ENCODE data around the gene CNST.
A peak's percentile ranks its signal among the peaks of the same experiment; 100 is the strongest.

CNST gene, protein sequence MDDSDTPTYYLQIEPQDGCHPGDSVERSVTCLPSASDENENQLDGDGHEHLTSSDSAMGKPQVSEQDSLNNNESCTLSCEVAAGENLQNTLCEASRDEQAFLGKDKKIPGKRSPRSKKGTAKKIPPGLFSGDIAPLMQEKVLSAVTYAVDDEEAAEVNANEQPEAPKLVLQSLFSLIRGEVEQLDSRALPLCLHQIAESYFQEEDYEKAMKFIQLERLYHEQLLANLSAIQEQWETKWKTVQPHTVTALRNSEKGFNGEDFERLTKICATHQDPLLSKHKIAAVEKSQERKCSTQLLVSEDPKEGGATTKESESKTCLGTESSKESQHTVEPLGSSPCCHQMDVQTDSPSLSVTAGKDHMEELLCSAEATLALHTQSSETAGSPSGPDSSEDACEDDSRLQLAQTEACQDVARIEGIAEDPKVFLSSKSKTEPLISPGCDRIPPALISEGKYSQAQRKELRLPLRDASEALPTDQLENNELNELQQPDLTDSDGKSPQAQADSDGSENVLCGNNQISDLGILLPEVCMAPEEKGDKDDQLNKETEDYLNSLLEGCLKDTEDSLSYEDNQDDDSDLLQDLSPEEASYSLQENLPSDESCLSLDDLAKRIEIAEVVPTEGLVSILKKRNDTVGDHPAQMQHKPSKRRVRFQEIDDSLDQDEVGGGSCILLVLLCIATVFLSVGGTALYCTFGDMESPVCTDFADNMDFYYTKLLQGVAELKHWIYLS

DNA sequence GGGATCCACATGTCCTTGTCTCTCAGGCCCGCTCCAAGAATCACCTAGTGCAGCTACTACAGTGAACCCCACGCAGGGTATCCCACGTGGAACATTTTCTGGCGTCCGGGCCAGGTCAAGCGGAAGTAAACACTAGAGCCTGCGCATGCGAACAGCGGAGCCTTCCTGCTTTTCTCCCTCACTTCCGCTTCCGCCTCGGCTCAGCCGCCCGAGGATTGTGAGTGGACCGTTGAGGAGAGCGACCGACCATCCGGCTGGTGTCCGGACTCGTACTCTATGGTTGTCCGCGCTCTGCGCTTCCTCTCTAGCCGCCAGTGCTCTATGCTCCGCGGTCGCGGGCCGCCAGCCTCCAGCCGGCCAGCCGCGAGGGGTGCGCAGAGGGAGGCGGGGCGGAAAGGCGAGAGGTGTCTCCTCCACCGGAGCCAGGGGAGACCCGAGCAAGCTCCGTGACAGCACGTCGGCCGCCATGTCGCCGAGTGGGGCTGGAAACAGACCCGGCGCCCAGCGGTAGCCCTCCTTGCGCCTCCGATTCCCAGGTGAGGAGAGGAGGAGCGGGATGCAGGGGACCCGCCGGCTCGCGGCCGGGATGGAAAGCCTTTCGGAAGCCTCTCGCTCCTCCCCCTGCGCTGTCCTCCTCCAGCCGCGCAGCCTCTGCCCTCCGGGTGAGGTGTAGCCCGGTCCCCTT, at the start of gene CNST, which contains the start of gene TFB2M:
CNST (plus strand) TSS at position 329 of the 685 bp plus-strand sequence. CDS start 25,107 bp downstream, outside the sequence.
TFB2M (minus strand) TSS at position 134 of the 685 bp plus-strand sequence; CDS start at position 11, 123 bp downstream.
- FAIRE-seq (peak; percentile 98), DNase-seq (ENCODE audit: insufficient read length, low spot score) (peak; percentile 79)

DNA sequence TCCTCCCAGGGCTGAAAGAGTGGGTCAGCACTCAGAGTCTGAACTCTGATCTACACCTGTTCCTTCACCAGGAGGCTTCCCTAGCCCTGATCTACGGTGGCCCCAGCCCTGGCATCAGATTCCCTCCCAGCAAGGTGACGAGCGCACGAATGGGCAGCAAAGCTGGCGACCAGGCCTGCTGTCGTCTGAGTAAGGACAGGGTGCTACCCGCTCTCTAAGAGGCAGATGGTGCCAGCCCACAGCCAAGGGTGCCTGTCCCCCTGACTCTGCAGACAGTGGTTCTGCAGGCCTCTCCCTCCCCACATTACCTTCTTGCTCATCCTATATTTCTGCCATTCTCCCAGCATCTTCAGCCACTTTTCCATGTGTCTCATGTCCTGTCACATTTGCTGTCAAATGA, 48.9 kb upstream of the CNST start:
- DNase-seq (ENCODE audit: insufficient read length, low spot score) = no peak

DNA sequence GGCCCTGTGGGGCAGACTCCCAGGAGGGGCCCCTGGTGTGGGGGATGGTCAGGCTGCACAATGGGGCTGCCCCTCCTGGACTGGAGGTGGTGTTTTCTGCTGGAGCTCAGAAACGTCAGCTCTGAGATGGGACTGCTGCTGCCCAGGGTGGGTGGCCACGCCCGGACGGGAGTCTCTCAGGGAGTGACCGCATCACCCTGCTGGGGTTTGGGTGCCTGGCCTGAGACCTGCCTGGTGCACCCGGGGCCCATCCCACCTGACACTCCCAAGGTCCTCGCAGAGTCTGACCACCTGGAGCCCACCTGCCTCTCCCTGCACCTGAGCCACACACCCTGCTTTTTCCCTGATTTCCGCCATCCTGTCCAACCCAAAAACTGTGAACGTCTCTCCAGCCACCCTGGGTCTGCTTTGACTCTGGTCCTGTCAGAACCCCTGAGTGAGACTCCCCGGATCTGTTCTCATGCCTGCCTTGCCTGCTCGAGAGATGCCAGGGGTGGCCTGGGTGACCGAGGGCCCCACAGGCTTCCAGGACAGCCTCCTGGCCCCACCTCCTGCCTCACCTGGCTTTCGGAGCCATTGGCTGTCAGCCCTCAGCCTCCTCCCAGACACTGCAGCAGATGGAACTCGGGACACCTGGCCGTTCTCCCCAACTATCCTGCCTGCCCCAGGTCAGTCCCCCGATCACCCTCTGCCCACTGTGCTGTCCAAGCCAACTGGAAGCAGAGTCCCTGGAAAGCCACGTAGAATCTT, 47.6 kb upstream of the CNST start:
- FAIRE-seq = no peak
- DNase-seq (ENCODE audit: insufficient read length, low spot score) = no peak

More for the DNA sequence above, 48.9 kb upstream of the CNST start:
- FAIRE-seq = no peak

DNA sequence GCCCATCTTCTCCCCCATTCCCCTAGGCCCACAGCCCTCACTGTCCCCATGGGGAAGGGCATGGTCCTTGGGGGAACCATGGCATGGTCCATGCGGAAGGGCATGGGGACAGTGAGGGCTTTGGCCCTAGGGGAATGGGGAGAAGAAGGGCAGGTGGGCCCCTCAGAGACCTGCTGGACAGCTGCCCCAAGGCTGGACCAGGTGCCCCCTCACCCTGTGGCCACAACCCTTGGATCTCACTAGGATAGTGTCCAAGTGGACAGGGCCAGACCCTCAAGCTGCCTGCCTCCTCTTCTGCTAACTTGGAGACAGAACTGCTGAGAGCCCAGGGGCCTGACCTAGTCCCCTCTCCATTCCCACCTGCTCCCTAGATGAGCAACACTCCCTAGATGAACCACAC, 46.7 kb upstream of the CNST start:
- DNase-seq (ENCODE audit: insufficient read length, low spot score) = no peak
- no peak for FAIRE-seq

DNA sequence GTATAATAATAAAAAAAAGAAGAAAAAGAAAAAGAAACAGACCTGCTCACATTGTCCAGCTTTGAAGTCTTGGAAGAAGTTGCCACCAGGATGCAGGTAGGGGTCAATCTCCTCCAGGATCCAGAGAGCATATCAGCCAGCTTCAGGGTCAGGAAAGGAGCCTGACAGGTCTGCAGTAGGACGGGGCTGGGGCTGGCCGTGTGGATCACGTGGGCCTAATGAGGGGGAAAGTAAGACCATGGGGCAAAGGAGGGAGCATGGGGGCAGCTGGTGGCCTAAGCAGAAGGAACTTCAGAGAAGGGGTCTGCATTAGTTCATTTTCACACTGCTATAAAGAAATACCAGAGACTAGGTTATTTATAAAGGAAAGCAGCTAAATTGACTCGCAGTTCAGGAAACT, 39.9 kb upstream of the CNST start:
- FAIRE-seq = no peak
- DNase-seq (ENCODE audit: insufficient read length, low spot score) = no peak

DNA sequence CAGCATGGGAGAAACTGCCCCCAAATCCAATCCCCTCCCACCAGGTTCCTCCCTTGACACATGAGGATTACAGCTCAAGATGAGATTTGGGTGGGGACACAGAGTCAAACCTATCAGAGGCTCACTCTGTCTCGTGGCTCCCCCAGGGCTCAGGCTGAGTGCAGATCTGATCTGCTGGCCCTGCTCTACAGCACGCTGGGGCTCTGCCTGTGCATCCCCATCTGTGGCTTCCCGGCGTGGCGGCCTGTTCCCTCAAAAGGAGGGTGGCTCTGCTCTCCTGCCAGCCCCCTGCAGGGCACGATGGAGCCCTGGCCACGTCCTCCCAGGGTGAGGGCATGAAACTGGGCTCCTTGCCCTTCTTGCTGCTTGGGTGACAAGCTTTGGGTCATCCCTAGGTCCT, 39.3 kb upstream of the CNST start:
- FAIRE-seq (no peak), DNase-seq (ENCODE audit: insufficient read length, low spot score) (no peak)

DNA sequence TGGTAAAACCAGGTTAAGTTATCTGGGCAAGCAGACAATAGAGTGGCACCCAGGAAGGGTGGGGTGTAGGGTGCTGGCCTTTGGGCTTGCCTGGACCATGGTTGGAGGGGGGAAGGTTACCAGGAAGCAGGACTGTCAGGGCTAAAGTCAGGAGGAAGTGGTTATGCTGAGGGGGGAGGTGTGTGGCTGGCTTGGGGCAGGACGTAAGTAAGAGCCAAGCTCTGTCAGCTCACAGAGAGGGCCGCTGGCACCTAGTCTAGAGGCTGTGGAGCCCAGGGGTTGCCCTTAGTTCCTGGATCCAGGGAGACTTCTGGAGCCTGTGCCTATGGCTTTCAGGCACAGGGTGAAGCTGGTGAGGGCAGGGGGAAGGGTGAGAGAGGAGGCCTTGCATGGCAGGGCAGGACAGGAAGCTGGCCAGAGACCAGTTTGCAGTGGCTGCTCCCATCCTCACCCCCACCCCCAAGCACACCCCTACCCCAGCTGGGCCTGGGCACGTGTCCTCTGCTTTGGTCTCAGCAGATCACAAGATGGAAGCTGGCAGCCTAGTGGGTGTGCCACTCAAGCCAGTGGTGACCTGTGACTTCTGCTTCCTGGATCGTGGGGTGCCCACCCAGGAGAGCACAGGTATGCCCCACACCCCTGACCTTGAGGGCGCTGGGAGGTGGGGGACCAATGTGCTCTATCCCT, 38.7 kb upstream of the CNST start:
- FAIRE-seq (no peak), DNase-seq (ENCODE audit: insufficient read length, low spot score) (peak; percentile 14)

DNA sequence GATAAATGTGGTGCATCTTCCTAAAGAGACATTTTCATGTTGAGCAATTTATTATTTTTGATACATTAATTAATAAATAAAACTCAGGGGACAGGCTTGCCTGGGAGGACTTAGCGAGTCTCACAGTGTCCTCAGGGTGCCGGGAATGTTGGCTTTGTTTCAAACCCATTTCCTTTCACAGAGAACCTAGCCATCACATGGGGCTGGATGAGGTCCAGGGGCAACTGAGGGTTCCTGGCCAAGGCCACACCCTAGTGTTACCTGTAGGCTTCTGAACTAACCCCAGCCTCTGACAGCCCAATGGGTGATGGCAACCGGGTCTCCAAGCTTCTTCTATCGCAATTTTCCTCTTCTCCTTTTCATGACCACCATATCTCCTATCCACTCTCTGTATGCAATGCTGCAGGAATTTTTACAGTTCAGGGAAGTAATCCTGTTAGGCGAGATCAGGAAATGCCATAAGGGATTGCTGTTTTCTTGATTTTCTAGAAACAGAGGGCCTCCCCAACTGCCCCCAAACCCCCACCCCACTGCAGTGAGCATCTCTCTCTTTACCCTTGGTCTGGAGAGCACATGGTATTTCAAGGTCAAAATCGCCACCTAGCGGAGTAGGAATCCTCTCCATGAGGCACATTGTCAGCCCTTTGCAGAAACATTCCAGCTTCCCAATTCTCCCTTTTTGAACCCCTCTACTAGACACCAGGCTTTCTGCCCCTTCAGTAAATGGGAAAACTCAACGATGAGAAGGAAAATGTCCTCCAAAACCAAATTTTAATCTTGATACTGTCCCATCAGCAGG, 37.1 kb upstream of the CNST start:
- no peak for DNase-seq (ENCODE audit: insufficient read length, low spot score)
- no peak for FAIRE-seq

DNA sequence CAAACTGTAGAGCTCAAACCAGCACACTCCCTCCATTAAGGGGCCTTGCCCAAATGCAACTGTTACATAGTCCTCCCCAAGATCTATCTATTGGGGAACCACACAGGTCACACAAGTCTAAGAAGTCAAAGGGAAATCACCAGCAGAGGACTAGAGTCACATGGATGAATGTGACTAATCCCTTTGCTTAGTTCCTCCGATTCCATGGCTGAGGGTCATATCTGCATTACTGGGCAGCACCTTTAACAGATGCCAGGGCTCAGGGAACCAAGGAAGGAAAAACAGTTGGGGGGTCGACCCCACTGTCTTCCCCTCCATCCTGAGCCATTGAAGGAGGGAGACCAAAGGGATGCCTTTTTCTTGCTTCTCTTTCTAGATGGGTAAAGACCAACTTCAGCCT, 35.8 kb upstream of the CNST start:
- DNase-seq (ENCODE audit: insufficient read length, low spot score) (no peak), FAIRE-seq (no peak)

DNA sequence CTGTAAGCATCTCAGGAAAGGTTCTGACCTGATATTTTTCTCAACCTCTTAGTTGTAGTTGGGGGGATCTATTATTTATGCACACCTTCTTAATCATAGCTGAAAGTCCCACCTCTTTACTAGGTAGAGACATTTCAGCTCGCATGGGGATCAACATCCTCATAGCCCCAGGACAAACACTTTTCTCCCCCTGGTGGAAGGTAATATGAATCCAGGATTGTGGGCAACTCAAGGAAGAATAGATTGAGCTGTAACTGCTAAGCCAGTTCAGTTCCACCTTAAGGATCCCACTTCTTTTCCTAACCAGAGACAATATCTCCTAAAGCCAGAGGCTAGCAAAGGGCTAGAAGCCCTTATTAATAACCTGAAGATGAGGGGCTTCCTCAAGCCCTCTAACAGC, 33.7 kb upstream of the CNST start:
- FAIRE-seq = no peak
- no peak for DNase-seq (ENCODE audit: insufficient read length, low spot score)

DNA sequence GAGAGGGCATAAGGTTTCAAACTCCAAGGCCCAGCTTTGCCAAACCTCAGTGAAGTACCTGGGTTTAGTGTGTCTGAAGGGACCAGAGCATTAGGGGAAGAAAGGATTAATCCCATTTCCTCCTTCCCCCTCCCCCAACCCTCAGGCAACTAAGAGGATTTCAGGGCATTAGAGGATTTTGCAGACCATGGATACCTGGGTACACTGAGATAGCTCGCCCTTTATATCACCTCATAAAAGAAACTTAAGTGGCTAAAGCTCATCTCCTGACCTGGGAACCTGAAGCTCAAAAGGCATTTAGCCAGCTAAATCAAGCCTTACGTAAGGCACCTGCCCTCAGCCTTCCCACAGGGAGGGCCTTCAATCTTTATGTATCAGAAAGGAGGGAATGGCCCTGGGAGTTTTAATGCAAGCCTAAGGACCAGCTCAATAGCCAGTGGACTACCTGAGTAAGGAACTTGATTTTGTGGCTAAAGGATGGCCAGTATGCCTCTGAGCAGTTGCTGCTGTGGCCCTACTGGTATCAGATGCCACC, 32.8 kb upstream of the CNST start:
- DNase-seq (ENCODE audit: insufficient read length, low spot score) (no peak), FAIRE-seq (no peak)

DNA sequence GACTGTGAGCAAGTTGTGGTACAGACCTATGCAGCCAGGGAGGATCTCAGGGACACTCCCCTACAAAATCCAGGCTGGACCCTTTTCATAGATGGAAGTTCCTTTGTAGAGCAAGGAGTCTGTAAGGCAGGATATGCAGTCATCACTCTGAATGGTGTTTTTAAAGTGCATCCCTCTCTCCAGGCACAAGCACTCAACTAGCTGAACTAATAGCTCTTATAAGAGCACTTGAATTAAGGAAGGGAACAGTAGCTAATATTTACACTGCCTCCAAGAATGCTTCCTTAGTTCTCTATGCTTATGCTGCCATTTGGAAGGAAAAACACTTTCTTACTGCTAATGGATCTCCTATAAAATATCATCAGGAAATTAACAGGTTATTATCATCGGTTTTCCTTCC, 32.1 kb upstream of the CNST start:
- DNase-seq (ENCODE audit: insufficient read length, low spot score) (no peak), FAIRE-seq (no peak)

DNA sequence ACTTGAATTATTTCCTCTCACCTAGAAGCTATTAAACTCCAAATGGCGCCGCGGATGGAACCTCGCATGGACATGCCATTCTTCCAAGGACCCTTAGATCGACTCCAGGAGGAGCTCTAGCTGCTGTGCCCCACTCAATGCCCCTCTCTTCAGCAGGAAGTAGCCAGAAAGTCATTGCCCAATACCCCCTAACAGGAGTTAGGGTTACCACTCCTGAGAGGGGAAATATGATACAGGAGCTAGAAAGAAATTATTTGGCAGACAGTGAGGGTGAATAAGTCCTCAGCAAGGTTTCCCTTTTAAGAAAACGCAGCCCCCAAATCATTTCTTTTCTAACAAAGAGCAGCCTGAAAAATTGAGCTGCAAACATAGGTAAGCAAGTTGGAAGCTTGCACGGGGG, 28.8 kb upstream of the CNST start:
- no peak for DNase-seq (ENCODE audit: insufficient read length, low spot score)
- FAIRE-seq = no peak

DNA sequence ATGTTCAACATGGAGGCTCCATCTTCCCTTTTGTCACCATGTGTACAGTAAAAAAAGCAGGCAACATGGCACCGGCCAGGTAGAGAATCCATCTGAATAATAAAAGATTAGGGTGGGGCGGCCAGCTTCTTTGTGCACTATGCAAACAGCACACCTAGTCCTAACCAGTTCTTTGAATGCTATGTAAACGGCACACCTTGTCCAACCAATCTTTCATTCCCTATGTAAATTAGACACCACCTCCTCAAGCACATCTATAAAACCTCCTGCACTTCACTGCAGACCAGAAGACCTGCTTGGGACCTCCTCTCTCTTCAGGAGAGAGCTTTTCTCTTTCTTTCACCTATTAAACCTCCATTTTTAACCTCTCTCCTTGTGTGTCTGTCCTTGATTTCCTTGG, 28.4 kb upstream of the CNST start:
- FAIRE-seq (no peak), DNase-seq (ENCODE audit: insufficient read length, low spot score) (no peak)

DNA sequence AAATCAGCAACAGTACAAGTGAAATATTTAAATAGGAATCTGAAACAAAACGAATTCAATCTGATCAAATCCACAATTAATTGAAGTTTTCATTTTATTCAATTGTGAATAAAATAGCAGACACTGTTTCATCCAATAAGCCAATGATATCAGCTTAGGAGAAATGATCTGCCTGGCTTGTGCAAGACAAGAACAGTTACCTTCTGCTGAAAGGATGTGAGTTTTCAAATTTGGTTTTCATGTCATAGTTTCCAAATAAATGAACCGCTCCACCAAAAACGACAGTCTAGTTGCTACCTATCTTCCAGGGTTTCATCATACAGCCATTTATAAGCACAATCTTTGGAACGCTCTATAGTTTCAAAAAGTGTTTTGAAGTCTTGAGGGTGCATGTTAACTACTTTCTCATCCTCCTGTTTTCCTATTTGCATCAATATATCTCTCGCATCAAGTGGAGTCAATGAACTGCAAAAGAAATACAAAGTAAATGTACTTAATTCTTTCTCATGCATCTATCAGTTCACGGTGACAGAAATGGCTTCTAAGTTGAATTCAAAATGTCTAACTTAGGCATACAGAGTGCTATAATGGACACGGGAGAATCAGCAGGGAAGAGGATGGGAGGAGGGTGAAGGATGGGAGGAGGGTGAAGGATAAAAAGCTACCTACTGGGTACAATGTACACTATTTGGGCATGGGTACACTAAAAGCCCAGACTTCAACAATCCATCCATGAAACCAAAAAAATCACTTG, 25.3 kb upstream of the CNST start:
- FAIRE-seq = no peak
- no peak for DNase-seq (ENCODE audit: insufficient read length, low spot score)

DNA sequence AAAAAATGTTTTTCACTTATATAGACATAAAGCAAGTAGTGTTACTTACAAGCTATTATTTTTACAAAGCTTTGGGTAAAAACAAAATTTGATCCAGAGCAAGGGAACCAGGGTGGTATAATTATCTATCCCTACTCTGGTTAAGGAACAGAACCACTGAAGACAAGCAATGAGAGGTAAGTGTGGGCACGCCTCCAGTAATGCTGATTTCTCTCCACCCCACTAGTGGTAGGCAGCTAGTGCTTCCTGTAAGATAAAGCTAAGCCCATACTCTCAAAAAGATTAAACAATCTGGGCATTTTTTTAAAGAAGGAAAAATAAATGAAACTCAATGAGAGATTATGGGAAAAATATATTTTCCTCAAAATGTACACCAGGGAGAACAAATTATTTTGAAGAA, 22.3 kb upstream of the CNST start:
- DNase-seq (ENCODE audit: insufficient read length, low spot score) (no peak), FAIRE-seq (no peak)

DNA sequence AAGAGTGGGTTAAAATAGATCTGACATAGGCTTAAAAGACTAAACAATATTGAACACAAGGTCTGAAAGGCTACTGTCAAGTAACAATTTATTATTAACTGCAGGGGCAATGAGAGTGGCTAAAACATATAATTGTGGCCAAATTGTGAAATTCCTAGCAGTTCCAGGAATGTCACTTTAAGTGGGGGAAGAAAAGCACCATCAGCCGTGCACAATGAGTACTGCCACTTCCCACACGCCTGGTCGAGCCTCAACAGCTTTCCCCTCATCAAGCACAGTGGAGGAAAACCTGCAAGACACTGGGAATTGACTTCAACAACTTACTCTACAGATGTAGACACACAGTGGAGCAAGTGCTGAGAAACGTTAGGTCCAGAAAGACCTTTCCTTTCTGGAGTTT, 16.6 kb upstream of the CNST start:
- FAIRE-seq = no peak

DNA sequence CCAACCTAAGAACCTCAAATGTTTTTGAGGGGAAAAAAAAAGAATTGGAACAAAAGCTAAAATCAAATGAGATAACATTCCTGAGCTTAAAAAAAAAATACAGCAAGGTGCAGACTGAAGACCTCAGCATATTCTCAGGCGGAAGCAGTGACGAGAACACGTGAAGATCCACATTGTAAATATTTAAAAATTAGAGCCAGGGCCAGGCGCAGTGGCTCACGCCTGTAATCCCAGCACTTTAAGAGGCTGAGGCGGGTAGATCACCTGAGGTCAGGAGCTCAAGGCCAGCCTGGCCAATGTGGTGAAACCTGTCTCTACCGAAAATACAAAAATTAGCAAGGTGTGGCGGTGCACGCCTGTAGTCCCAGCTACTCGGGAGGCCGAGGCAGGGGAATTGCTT, 15.9 kb upstream of the CNST start:
- FAIRE-seq (no peak), DNase-seq (ENCODE audit: insufficient read length, low spot score) (no peak)

More for the DNA sequence above, 16.6 kb upstream of the CNST start:
- no peak for DNase-seq (ENCODE audit: insufficient read length, low spot score)
